H1 (cell line): ENCODE results near the gene HLTF. TPM values are rescaled to one million over a fixed set of nuclear protein-coding genes. Genes with fewer than 3 reads are reported as not detected.
A peak's percentile ranks its signal among the peaks of the same experiment; 100 is the strongest.

Experiments
- CTCF ChIA-PET: fragments of 300-600 bp; sonication (Branson Sonifier 250); formaldehyde crosslinking; loops from one replicate; lab custom pipeline; 2021; ENCODE audit not compliant: partially characterized antibody; lab: Charles Lee
- POLR2A ChIA-PET: fragments of 300-600 bp; sonication (Branson Sonifier 250); formaldehyde crosslinking; loops from one replicate; lab custom pipeline; 2021; ENCODE audit warnings: inconsistent platforms; ENCODE audit not compliant: partially characterized antibody; lab: Charles Lee
- DNase-seq, 2 experiments: peaks; one replicate each; pipeline versions ENCODE4 v3.0.0 to v3.0.0-alpha.2; 2010 to 2022; ENCODE audit warnings: low spot score in 2 of 2, low read depth in 1 of 2, mixed read lengths in 1 of 2
- FAIRE-seq: peaks from 2 replicates; lab custom pipeline; 2011; peaks lifted over from hg19 to GRCh38; lab: Jason Lieb, UNC
- H2AFZ ChIP-seq: 2 replicates; pipeline ENCODE4 v1.8.1; 2012; ENCODE audit warnings: low read length, inconsistent platforms
- H2AK5ac ChIP-seq: 2 replicates; pipeline ENCODE4 v1.6.1; 2013; ENCODE audit warnings: low read depth, low read length
- H2BK120ac ChIP-seq: replicated peaks from 2 replicates; pipeline ENCODE3; 2013; ENCODE audit warnings: low read depth, low read length, inconsistent platforms
- H2BK12ac ChIP-seq: 2 replicates; pipeline ENCODE4 v1.6.1; 2013; ENCODE audit warnings: low read depth, low read length
- H2BK15ac ChIP-seq: 2 replicates; pipeline ENCODE4 v1.6.1; 2013; ENCODE audit warnings: low read length
- H2BK20ac ChIP-seq: 2 replicates; pipeline ENCODE4 v1.6.1; 2013; ENCODE audit warnings: low read length
- H2BK5ac ChIP-seq: 2 replicates; pipeline ENCODE4 v1.6.1; 2013; ENCODE audit warnings: low read depth, low read length
- H3K14ac ChIP-seq: 2 replicates; pipeline ENCODE4 v1.6.1; 2013; ENCODE audit warnings: inconsistent platforms; ENCODE audit not compliant: insufficient read length
- H3K18ac ChIP-seq: 2 replicates; pipeline ENCODE4 v1.6.1; 2013; ENCODE audit warnings: low read length; ENCODE audit errors: extremely low read depth
- H3K23ac ChIP-seq: 2 replicates; pipeline ENCODE4 v1.6.1; 2013; ENCODE audit warnings: inconsistent platforms; ENCODE audit not compliant: insufficient read length
- H3K23me2 ChIP-seq: 2 replicates; pipeline ENCODE4 v1.6.1; 2013; ENCODE audit warnings: low read depth, low read length
- H3K27ac ChIP-seq: 2 replicates; pipeline ENCODE4 v1.6.1; 2011; ENCODE audit warnings: low read depth, low read length, inconsistent platforms
- H3K27me3 ChIP-seq, 4 experiments: replicated peaks in 1 of 4; 1 replicate in 1 of 4; 2 replicates in 3 of 4; pipeline versions ENCODE4 v1.6.1 to v1.8.1; 2011 to 2013; ENCODE audit warnings: low read length in 3 of 4, mild to moderate bottlenecking in 3 of 4, inconsistent platforms in 2 of 4, mixed read lengths in 2 of 4, moderate library complexity in 1 of 4; ENCODE audit not compliant: control insufficient read depth in 3 of 4, insufficient read depth in 3 of 4; ENCODE audit errors: extremely low read depth in 1 of 4
- H3K36me3 ChIP-seq, 4 experiments: 2 replicates each; pipeline versions ENCODE4 v1.6.1 to v1.8.1; 2011 to 2013; ENCODE audit warnings: mild to moderate bottlenecking in 4 of 4, low read length in 3 of 4, moderate library complexity in 2 of 4, control low read depth in 1 of 4, inconsistent platforms in 1 of 4; ENCODE audit not compliant: insufficient read depth in 4 of 4, control insufficient read depth in 2 of 4
- H3K4ac ChIP-seq: replicated peaks from 2 replicates; pipeline ENCODE3; 2013; ENCODE audit warnings: low read length, low read depth, mixed read lengths, inconsistent platforms; ENCODE audit not compliant: insufficient read length
- H3K4me1 ChIP-seq, 4 experiments: replicated peaks in 1 of 4; 1 replicate in 1 of 4; 2 replicates in 3 of 4; pipeline versions ENCODE4 v1.6.1 to v1.8.1; 2011 to 2013; ENCODE audit warnings: low read length in 3 of 4, inconsistent platforms in 2 of 4, mixed read lengths in 1 of 4; ENCODE audit not compliant: insufficient read depth in 4 of 4, control insufficient read depth in 3 of 4
- H3K4me2 ChIP-seq, 2 experiments: 2 replicates each; pipeline versions ENCODE4 v1.6.1 to v1.8.1; 2011 to 2013; ENCODE audit warnings: low read depth in 2 of 2, low read length in 2 of 2, control low read depth in 1 of 2, inconsistent platforms in 1 of 2, mild to moderate bottlenecking in 1 of 2; ENCODE audit not compliant: insufficient read depth in 1 of 2
- H3K4me3 ChIP-seq, 4 experiments: fragments of 200-600, 300-600 bp in 1 of 4; sonication (generic), shearing (Covaris generic), sonication (Bioruptor Twin) in 1 of 4; 2 replicates each; pipeline versions ENCODE4 v1.5.1 to v1.8.1; 2011 to 2016; ENCODE audit warnings: low read length in 4 of 4, low read depth in 3 of 4, control low read depth in 2 of 4, inconsistent platforms in 2 of 4, mild to moderate bottlenecking in 2 of 4, mixed read lengths in 1 of 4, moderate library complexity in 1 of 4; ENCODE audit not compliant: insufficient read depth in 2 of 4; ENCODE audit errors: extremely low read depth in 1 of 4
- H3K56ac ChIP-seq: replicated peaks from 2 replicates; pipeline ENCODE3; 2013; ENCODE audit warnings: low read depth, mild to moderate bottlenecking, mixed read lengths, low read length, inconsistent platforms; ENCODE audit not compliant: insufficient read length
- H3K79me1 ChIP-seq: 2 replicates; pipeline ENCODE4 v1.6.1; 2013; ENCODE audit warnings: low read depth, low read length, control low read depth
- H3K79me2 ChIP-seq, 2 experiments: 2 replicates each; pipeline versions ENCODE4 v1.6.1 to v1.8.1; 2012 to 2013; ENCODE audit warnings: low read length in 2 of 2, mild to moderate bottlenecking in 2 of 2, inconsistent platforms in 1 of 2; ENCODE audit not compliant: insufficient read depth in 2 of 2, control insufficient read depth in 1 of 2
- H3K9ac ChIP-seq, 4 experiments: replicated peaks in 1 of 4; 1 replicate in 1 of 4; 2 replicates in 3 of 4; pipeline versions ENCODE4 v1.6.1 to v1.8.1; 2011 to 2013; ENCODE audit warnings: low read depth in 3 of 4, low read length in 3 of 4, control low read depth in 2 of 4, mild to moderate bottlenecking in 2 of 4, moderate library complexity in 2 of 4, inconsistent platforms in 1 of 4; ENCODE audit errors: extremely low read depth in 1 of 4
- H3K9me3 ChIP-seq, 2 experiments: 2 replicates each; pipeline versions ENCODE4 v1.6.1 to v1.8.1; 2012 to 2013; ENCODE audit warnings: mild to moderate bottlenecking in 2 of 2, moderate library complexity in 2 of 2, control low read depth in 1 of 2, inconsistent platforms in 1 of 2, low read depth in 1 of 2, low read length in 1 of 2, mixed read lengths in 1 of 2; ENCODE audit not compliant: insufficient read depth in 2 of 2
- H4K20me1 ChIP-seq, 2 experiments: replicated peaks in 1 of 2; 2 replicates each; pipeline versions ENCODE3 to v1.8.1; 2011 to 2013; ENCODE audit warnings: inconsistent platforms in 2 of 2, low read length in 2 of 2, mild to moderate bottlenecking in 1 of 2; ENCODE audit not compliant: insufficient read depth in 2 of 2, control insufficient read depth in 1 of 2
- H4K5ac ChIP-seq: 2 replicates; pipeline ENCODE4 v1.6.1; 2013; ENCODE audit warnings: low read length, low read depth, mixed read lengths, inconsistent platforms; ENCODE audit not compliant: insufficient read length
- H4K8ac ChIP-seq: 2 replicates; pipeline ENCODE4 v1.8.0; 2013; ENCODE audit warnings: mild to moderate bottlenecking, moderate library complexity, low read length, inconsistent platforms; ENCODE audit not compliant: insufficient read depth; ENCODE audit errors: extremely low read depth
- H4K91ac ChIP-seq: replicated peaks from 2 replicates; pipeline ENCODE3; 2013; ENCODE audit warnings: low read length, mixed read lengths, inconsistent platforms; ENCODE audit not compliant: insufficient read length
- CBX8 ChIP-seq: fragments of 300-800, 300-1000 bp; sonication (generic); IDR thresholded peaks from 2 replicates; pipeline ENCODE4 v1.7.1; 2016; ENCODE audit warnings: low read depth, low read length, borderline replicate concordance
- JUND ChIP-seq: IDR thresholded peaks from 2 replicates; pipeline ENCODE4 v1.6.1; 2011; ENCODE audit warnings: mild to moderate bottlenecking, improper control_type of control experiment, low read length
- MAFK ChIP-seq: IDR thresholded peaks from 2 replicates; pipeline ENCODE4 v1.6.1; 2012; ENCODE audit warnings: low read depth, mild to moderate bottlenecking, improper control_type of control experiment, low read length
- RNF2 ChIP-seq: fragments of 200-900, 300-1000 bp; sonication (generic); IDR thresholded peaks from 2 replicates; pipeline ENCODE4 v1.7.1; 2016; ENCODE audit warnings: borderline replicate concordance, low read depth, mild to moderate bottlenecking, antibody characterized with exemption, low read length; ENCODE audit not compliant: poor library complexity, severe bottlenecking; ENCODE audit errors: missing control alignments
- SP2 ChIP-seq: IDR thresholded peaks from 2 replicates; pipeline ENCODE4 v1.6.1; 2012; ENCODE audit warnings: mild to moderate bottlenecking, low read length, inconsistent platforms
- TAF7 ChIP-seq: optimal IDR thresholded peaks from 2 replicates; pipeline ENCODE3; 2011; ENCODE audit warnings: low read depth, mild to moderate bottlenecking, inconsistent platforms, low read length, moderate library complexity, borderline replicate concordance
- USF2 ChIP-seq: IDR thresholded peaks from 2 replicates; pipeline ENCODE4 v1.6.1; 2011; ENCODE audit warnings: low read length, improper control_type of control experiment
- YY1 ChIP-seq: IDR thresholded peaks from 2 replicates; pipeline ENCODE4 v1.6.1; 2011; ENCODE audit warnings: low read depth, mild to moderate bottlenecking, low read length
- WGBS, 2 experiments: shearing (Covaris generic) in 1 of 2; methylation state at CpG; one replicate each; pipeline versions ENCODE4 v1.1.6 to v1.1.7; 2013 to 2015; ENCODE audit warnings: low lambda C conversion rate in 2 of 2, mixed read lengths in 2 of 2, inconsistent platforms in 1 of 2, low coverage in 1 of 2, missing lambda C conversion rate in 1 of 2; ENCODE audit not compliant: insufficient replicate concordance in 2 of 2, insufficient coverage in 1 of 2, insufficient read length in 1 of 2; ENCODE audit errors: extremely low coverage in 1 of 2, missing lambda C conversion rate in 1 of 2; 5-methylcytosine and 5-hydroxymethylcytosine counted together
- polyA plus RNA-seq, 7 experiments: library from polyadenylated mRNA; depleted of rRNA in 3 of 7; stranded (reverse) in 5 of 7; unstranded in 2 of 7; fragments of >200 nt in 5 of 7; fragments of 200-250 nt in 2 of 7; gene quantifications; 1 replicate in 5 of 7; 2 replicates in 1 of 7; 4 replicates in 1 of 7; pipeline versions ENCODE4 v1.2.1 to v1.2.3, GENCODE V29; 2011 to 2013; ENCODE audit warnings: missing spikeins in 2 of 7, mixed read lengths in 2 of 7
- total RNA-seq: library from RNA; stranded (reverse); fragmentation: NEBNext Ultra II Directional; extraction: Animal tissue kit (Norgen Biotek cat#: 25700); gene quantifications from 2 replicates; pipeline ENCODE4 v1.2.1, GENCODE V29; 2021

Gene HLTF
- total and polyA plus RNA-seq, 2 of the 8 experiments (the other 6 are each of a cell fraction or from before 2014, with no cell fraction given), result 18.1 to 60.3 TPM

DNA sequence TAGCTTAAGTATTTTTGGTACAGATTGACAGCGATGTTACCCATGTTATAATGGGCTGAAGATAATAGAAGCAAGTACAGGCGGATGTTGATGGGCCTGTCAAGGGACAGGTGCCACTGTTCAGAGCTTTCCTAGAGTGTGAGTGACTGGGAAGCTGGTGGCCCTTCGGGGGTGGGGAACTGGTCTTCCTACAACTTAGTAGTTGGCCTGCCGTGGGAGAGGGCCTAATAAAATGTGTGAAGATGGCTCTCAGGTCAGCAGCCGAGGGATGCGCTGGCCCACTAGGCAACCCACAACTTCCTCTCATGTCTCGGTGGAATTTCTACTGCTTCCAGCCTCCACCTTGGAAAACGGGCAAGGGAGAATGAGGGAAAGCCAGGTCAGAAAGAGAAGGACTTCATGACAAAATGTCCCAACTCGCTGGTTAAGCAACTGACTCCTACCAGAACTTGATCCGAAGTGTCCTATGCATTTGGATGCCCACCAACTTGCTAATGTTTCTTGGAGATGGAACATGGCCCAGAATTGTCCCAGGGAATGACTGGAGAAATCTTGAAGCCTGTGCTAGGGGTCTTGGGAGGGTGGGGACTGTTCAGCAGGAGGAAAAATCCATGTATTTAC is 93.6 kb downstream of the HLTF start:
- H2BK120ac ChIP-seq, result no peak overlapping the region
- H2BK20ac ChIP-seq, result no peak overlapping the region
- no peak overlapping the region for H3K14ac ChIP-seq
- no peak overlapping the region for H2BK5ac ChIP-seq
- no peak overlapping the region for H2BK12ac ChIP-seq
- peaks cover 0 to 8% (median 3%) of the 10 kb centered on the region in 4 experiments; a peak in 3 of 8 replicates for H3K36me3 ChIP-seq
- no peak overlapping the region for H4K5ac ChIP-seq
- H3K79me1 ChIP-seq, result peaks cover 2% of the 10 kb centered on the region; the same call in 1 of the 2 replicates
- no peak overlapping the region for H3K27ac ChIP-seq
- H3K56ac ChIP-seq, result no peak overlapping the region
- H3K4ac ChIP-seq, result no peak overlapping the region
- TF ChIP-seq TAF7 (no peak), CBX8 (no peak), RNF2 (no peak), YY1 (no peak), JUND (no peak), MAFK (no peak), USF2 (no peak), SP2 (no peak)
- H3K9me3 ChIP-seq, result no peaks in the 10 kb centered on the region
- no peak overlapping the region for H2BK15ac ChIP-seq
- DNase-seq (no peak), FAIRE-seq (no peak)
- H3K79me2 ChIP-seq, result no peaks in the 10 kb centered on the region
- H3K4me3 ChIP-seq, result peak overlapping the region in 2 of 4 experiments; percentile 56 to 83; a peak in 3 of 8 replicates
- H3K27me3 ChIP-seq, result peaks cover 0 to 8% (median 6%) of the 10 kb centered on the region in 4 experiments; a peak in 4 of 7 replicates
- H3K9ac ChIP-seq, result no peak overlapping the region
- peaks cover 2% of the 10 kb centered on the region; the same call in 1 of the 2 replicates for H3K23me2 ChIP-seq
- peaks cover 0 to 9% (median 1%) of the 10 kb centered on the region in 4 experiments; a peak in 1 of 7 replicates for H3K4me1 ChIP-seq
- no peak overlapping the region for H4K91ac ChIP-seq
- ChIA-PET POLR2A (interaction anchor here (0.7 to 2.1 kb wide), 4 partner anchors 12 to 29 kb away, joined by 3 to 6 read pairs (median 4); no protein-coding TSS in a partner anchor), CTCF (interaction anchor here (1.0 to 1.8 kb wide), 6 partner anchors 8 to 37 kb away, joined by 3 to 7 read pairs (median 4); no protein-coding TSS in a partner anchor)
- no peaks in the 10 kb centered on the region for H4K20me1 ChIP-seq
- H3K18ac ChIP-seq, result no peak overlapping the region
- H4K8ac ChIP-seq, result no peak overlapping the region
- H2AK5ac ChIP-seq, result no peak overlapping the region
- WGBS, 2 experiments, result 94% methylated on average over 10 of the region's 10 CpGs; no CpG with 5 or more reads in 1 of the 2 experiments
- H2AFZ ChIP-seq, result no peak overlapping the region
- peak overlapping the region; percentile 71 to 75 for H3K4me2 ChIP-seq
- H3K23ac ChIP-seq, result no peak overlapping the region
